ENCODE data around the gene BHLHE41. TPM values are rescaled to one million over a fixed set of nuclear protein-coding genes. Genes with fewer than 3 reads are reported as not detected.

BHLHE41 gene
- total and polyA plus RNA-seq, 2 of the 8 experiments (the other 6 are each of a cell fraction or from before 2014, with no cell fraction given) = 1.1 to 3.4 TPM

DNA sequence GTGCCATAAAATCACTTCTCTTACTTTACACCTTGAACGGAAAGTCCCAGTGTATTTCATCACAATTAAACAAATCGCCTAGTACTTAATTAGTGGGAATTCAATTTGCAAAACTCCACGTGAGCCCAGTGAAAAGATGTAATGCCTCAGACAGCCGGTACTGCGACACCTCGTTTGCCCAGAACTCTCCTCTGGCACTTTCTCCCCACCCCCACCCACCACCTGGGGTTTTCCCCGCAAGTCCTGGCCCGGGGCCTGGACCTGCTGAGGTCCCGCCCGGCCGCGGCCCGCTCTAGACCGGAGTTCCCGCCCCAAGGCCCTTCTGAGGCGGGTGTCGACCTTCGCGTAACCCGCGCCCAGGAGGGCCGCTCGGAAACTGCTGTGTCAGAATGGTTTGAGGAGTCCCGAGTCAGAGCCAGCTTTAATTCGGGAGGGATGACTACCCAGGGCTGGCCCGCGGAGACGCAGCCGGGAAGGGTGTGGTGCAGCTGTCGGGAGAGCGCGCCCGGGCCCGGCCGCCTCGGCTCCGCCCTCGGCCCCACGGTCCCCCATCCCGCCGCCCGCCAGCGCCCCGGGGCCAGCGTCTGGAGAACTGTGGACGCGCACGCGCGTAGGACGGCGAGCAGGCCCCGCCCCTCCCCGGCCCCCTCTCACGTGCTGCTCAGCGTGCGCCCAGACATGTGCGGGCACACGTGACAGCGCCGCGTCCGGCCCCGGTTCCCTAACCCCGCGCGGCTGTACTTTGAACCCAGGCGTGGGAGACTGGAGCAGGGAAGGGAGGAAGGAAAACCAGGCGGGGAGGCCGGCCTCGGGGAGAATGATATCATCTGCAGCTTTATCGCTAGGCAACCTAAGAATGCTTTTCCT, 10.8 kb downstream of the BHLHE41 start:
- peak overlapping the region; percentile 65; the same call in 1 of the 2 replicates for H3K27ac ChIP-seq (ENCODE audit: low read depth, low read length)
- CTCF ChIA-PET (ENCODE audit: partially characterized antibody) = interaction anchor here (1.3 to 1.7 kb wide), 4 partner anchors 9 to 227 kb away, joined by 3 to 5 read pairs (median 4); no protein-coding TSS in a partner anchor
- no peak overlapping the region for H4K91ac ChIP-seq (replicated peaks; ENCODE audit: insufficient read length, low read length)
- no peak overlapping the region for H3K14ac ChIP-seq (ENCODE audit: insufficient read length)
- peak overlapping the region; percentile 61 to 84 for H3K4me2 ChIP-seq (ENCODE audit: insufficient read depth in 1 of 2, low read depth in 2 of 2, low read length in 2 of 2)
- H2BK12ac ChIP-seq (ENCODE audit: low read depth, low read length) = no peak overlapping the region; the same call in 1 of the 2 replicates
- H3K9ac ChIP-seq (replicated peaks in 1 of 4; ENCODE audit: extremely low read depth in 1 of 4, low read depth in 3 of 4, low read length in 3 of 4) = peak overlapping the region; percentile 3 to 68 (median 48); a peak in 6 of 7 replicates
- peaks cover 0 to 16% (median 15%) of the 10 kb centered on the region in 4 experiments; a peak in 6 of 7 replicates for H3K27me3 ChIP-seq (replicated peaks in 1 of 4; ENCODE audit: control insufficient read depth in 3 of 4, extremely low read depth in 1 of 4, insufficient read depth in 3 of 4, low read length in 3 of 4)
- POLR2A ChIA-PET (ENCODE audit: partially characterized antibody) = interaction anchor here (0.7 to 4.5 kb wide), 2 partner anchors 10 to 250 kb away, joined by 3 to 42 read pairs; partner anchors contain the start of gene BHLHE41
- H2AFZ ChIP-seq (ENCODE audit: low read length) = no peak overlapping the region; the same call in 1 of the 2 replicates
- peaks cover 2% of the 10 kb centered on the region; the same call in 1 of the 2 replicates for H3K23me2 ChIP-seq (ENCODE audit: low read depth, low read length)
- no peaks in the 10 kb centered on the region for H3K9me3 ChIP-seq (ENCODE audit: insufficient read depth in 2 of 2, low read depth in 1 of 2, low read length in 1 of 2)
- H4K20me1 ChIP-seq (replicated peaks in 1 of 2; ENCODE audit: control insufficient read depth in 1 of 2, insufficient read depth in 2 of 2, low read length in 2 of 2) = no peaks in the 10 kb centered on the region
- no peak overlapping the region for H3K56ac ChIP-seq (replicated peaks; ENCODE audit: insufficient read length, low read depth, low read length)
- H3K4me3 ChIP-seq (ENCODE audit: extremely low read depth in 1 of 4, insufficient read depth in 2 of 4, low read depth in 3 of 4, low read length in 4 of 4) = peak overlapping the region; percentile 42 to 78 (median 54)
- no peak overlapping the region for H2BK15ac ChIP-seq (ENCODE audit: low read length)
- H4K5ac ChIP-seq (ENCODE audit: insufficient read length, low read depth, low read length) = peak overlapping the region; percentile 32
- peak; percentile 63 to 89 for DNase-seq (ENCODE audit: low read depth in 1 of 2, low spot score in 2 of 2)
- peak overlapping the region; percentile 9; the same call in 1 of the 2 replicates for H2BK5ac ChIP-seq (ENCODE audit: low read depth, low read length)
- no peak overlapping the region for H2BK20ac ChIP-seq (ENCODE audit: low read length)
- H4K8ac ChIP-seq (ENCODE audit: extremely low read depth, insufficient read depth, low read length) = peak overlapping the region; percentile 93
- no peak overlapping the region for H2BK120ac ChIP-seq (replicated peaks; ENCODE audit: low read depth, low read length)
- WGBS, 2 experiments (ENCODE audit: extremely low coverage in 1 of 2, insufficient coverage in 1 of 2, insufficient read length in 1 of 2, insufficient replicate concordance in 2 of 2, low coverage in 1 of 2, low lambda C conversion rate in 2 of 2, missing lambda C conversion rate in 1 of 2) = 5% methylated on average over 35 of the region's 72 CpGs; no CpG with 5 or more reads in 1 of the 2 experiments
- H2AK5ac ChIP-seq (ENCODE audit: low read depth, low read length) = no peak overlapping the region
- FAIRE-seq = no peak
- H3K79me1 ChIP-seq (ENCODE audit: low read depth, low read length) = no peaks in the 10 kb centered on the region
- peak overlapping the region; percentile 26; the same call in 1 of the 2 replicates for H3K18ac ChIP-seq (ENCODE audit: extremely low read depth, low read length)
- H3K79me2 ChIP-seq (ENCODE audit: control insufficient read depth in 1 of 2, insufficient read depth in 2 of 2, low read length in 2 of 2) = no peaks in the 10 kb centered on the region
- H3K36me3 ChIP-seq (ENCODE audit: control insufficient read depth in 2 of 4, insufficient read depth in 4 of 4, low read length in 3 of 4) = no peaks in the 10 kb centered on the region
- peaks cover 0 to 15% (median 14%) of the 10 kb centered on the region in 4 experiments; a peak in 4 of 7 replicates for H3K4me1 ChIP-seq (replicated peaks in 1 of 4; ENCODE audit: control insufficient read depth in 3 of 4, insufficient read depth in 4 of 4, low read length in 3 of 4)
- H3K23ac ChIP-seq (ENCODE audit: insufficient read length) = no peak overlapping the region
- no peak overlapping the region for H3K4ac ChIP-seq (replicated peaks; ENCODE audit: insufficient read length, low read depth, low read length)
- TF ChIP-seq MAFK (IDR thresholded peaks at IDR 0.05; ENCODE audit: low read depth, low read length) = peak; percentile 63; the same call in 1 of the 2 replicates
- no peak for TF ChIP-seq CBX5 (IDR thresholded peaks at IDR 0.05; ENCODE audit: low read depth, low read length)
- no peak for TF ChIP-seq ATF2 (IDR thresholded peaks at IDR 0.05; ENCODE audit: low read length)
- no peak for TF ChIP-seq CHD1 (IDR thresholded peaks at IDR 0.05; ENCODE audit: low read depth, low read length)
- TF ChIP-seq BCL11A (IDR thresholded peaks at IDR 0.05; ENCODE audit: low read depth in 2 of 2, low read length in 2 of 2) = no peak
- peak; percentile 62; the same call in 1 of the 2 replicates for TF ChIP-seq SP1 (IDR thresholded peaks at IDR 0.05; ENCODE audit: low read depth, low read length)

Measured in H1 (cell line).